Psoas muscle (tissue), 8 donors: ENCODE results near the gene KCNMB2. TPM values are rescaled to one million over a fixed set of nuclear protein-coding genes. Genes with fewer than 3 reads are reported as not detected.

ENCODE experiments used
- ATAC-seq, 4 donors: fragments of 200-7000 bp; cut with Tn5 transposase; one replicate each; pipeline ENCODE4 v1.9.1; 2020; ENCODE audit warnings: moderate library complexity in 3 of 4, mild to moderate bottlenecking in 2 of 4
- DNase-seq, 2 donors: peaks; one replicate each; pipeline ENCODE4 v3.0.0-alpha.2; 2020
- H3K27ac ChIP-seq: fragments of 200-600 bp; one replicate; pipeline ENCODE4 v1.8.0; 2022
- H3K27me3 ChIP-seq, 3 donors: fragments of 200-600 bp in 1 of 3; one replicate each; pipeline versions ENCODE4 v1.6.1 to v1.8.0; 2013 to 2022; ENCODE audit warnings: low read length in 2 of 3, mild to moderate bottlenecking in 2 of 3, moderate library complexity in 1 of 3; ENCODE audit not compliant: insufficient read depth in 3 of 3
- H3K36me3 ChIP-seq, 2 donors: fragments of 200-600 bp in 1 of 2; one replicate each; pipeline versions ENCODE4 v1.6.1 to v1.8.0; 2013 to 2022; ENCODE audit warnings: low read depth in 1 of 2, mild to moderate bottlenecking in 1 of 2, moderate library complexity in 1 of 2; ENCODE audit not compliant: insufficient read depth in 1 of 2
- H3K4me1 ChIP-seq: fragments of 200-600 bp; one replicate; pipeline ENCODE4 v1.8.0; 2022
- H3K4me3 ChIP-seq: fragments of 200-600 bp; one replicate; pipeline ENCODE4 v1.8.0; 2022; ENCODE audit warnings: mild to moderate bottlenecking
- H3K9me3 ChIP-seq: fragments of 200-600 bp; one replicate; pipeline ENCODE4 v1.8.0; 2022
- CTCF ChIP-seq: fragments of 200-600 bp; IDR thresholded peaks from one replicate; pipeline ENCODE4 v1.8.0; 2022; ENCODE audit warnings: antibody characterized with exemption
- WGBS, 3 donors: extraction: QIAGEN DNeasy Blood & Tissue Kit; methylation state at CpG; one replicate each; pipeline versions ENCODE4 v1.1.6 to v1.1.7; 2013; 5-methylcytosine and 5-hydroxymethylcytosine counted together
- intact Hi-C, 2 donors: fragments of 100-400 bp; cut with DNase I; formaldehyde crosslinking; loops; one replicate each; pipeline versions ENCODE4 v1.11.0 to v1.14.2; 2022
- polyA plus RNA-seq, 3 donors: library from polyadenylated mRNA; stranded (reverse); fragments of 200-250 nt; gene quantifications; one replicate each; pipeline ENCODE4 v1.2.3, GENCODE V29; 2013
- total RNA-seq, 4 donors: library from RNA; stranded (reverse); fragmentation: NEBNext Ultra II Directional in 2 of 4; extraction: Animal tissue kit (Norgen Biotek cat#: 25700) in 2 of 4; gene quantifications; one replicate each; pipeline versions ENCODE4 v1.2.1 to v1.2.4, GENCODE V29; 2021 to 2023
- donor health status: healthy with polysubstance abuse.
- donor health status: DM: no; HTN: no; CAD: no; lungs with moderate emphysema.
- donor health status: Bipolar disorder and iron deficiency.
- donor health status: healthy.
- donor health status: DM: yes; HTN: yes; CAD: no.
- donor health status: DM: no; HTN: no; CAD: no.
- donor health status: DM: no; HTN: no; CAD: no.
- donor health status: DM: yes; HTN: yes; CAD: no.

The KCNMB2 gene
- total and polyA plus RNA-seq, 7 donors: not detected

GRCh38 chr3:178504128-178504527 lies 32.1 kb upstream of the KCNMB2 start:
- Histone ChIP-seq H3K27me3 (peaks cover 0 to 3% (median 0%) of the 10 kb centered on the region in 3 donors), H3K4me3 (no peak overlapping the region), H3K36me3 (no peaks in the 10 kb centered on the region), H3K27ac (no peak overlapping the region), H3K9me3 (no peaks in the 10 kb centered on the region), H3K4me1 (no peaks in the 10 kb centered on the region)
- DNase-seq (no peak), ATAC-seq (no peak)
- WGBS, 3 donors: 51 to 60% (median 51%) methylated on average over 2 of the region's 2 CpGs
- no peak for TF ChIP-seq CTCF
- intact Hi-C loops: no loop called here

- intact Hi-C loops: no loop called here
- no peak for ATAC-seq
- TF ChIP-seq CTCF: no peak
Measured at GRCh38 chr3:178505832-178506231, 30.4 kb upstream of the KCNMB2 start.

GRCh38 chr3:178507507-178508442 lies 28.5 kb upstream of the KCNMB2 start:
- H3K4me3 ChIP-seq: no peak overlapping the region
- 45 to 50% (median 48%) methylated on average over 5 of the region's 5 CpGs for WGBS, 3 donors
- no peaks in the 10 kb centered on the region for H3K9me3 ChIP-seq
- intact Hi-C loops: no loop called here
- no peak for TF ChIP-seq CTCF
- H3K27ac ChIP-seq: no peak overlapping the region
- ATAC-seq: no peak
- H3K36me3 ChIP-seq: no peaks in the 10 kb centered on the region
- no peaks in the 10 kb centered on the region for H3K4me1 ChIP-seq
- DNase-seq: no peak
- peaks cover 0 to under 1% (median 0%) of the 10 kb centered on the region in 3 donors for H3K27me3 ChIP-seq

More at GRCh38 chr3:178505832-178506231, 30.4 kb upstream of the KCNMB2 start:
- Histone ChIP-seq H3K27ac (no peak overlapping the region), H3K36me3 (no peaks in the 10 kb centered on the region), H3K4me1 (no peaks in the 10 kb centered on the region), H3K4me3 (no peak overlapping the region), H3K9me3 (no peaks in the 10 kb centered on the region), H3K27me3 (peaks cover 0 to 3% (median 0%) of the 10 kb centered on the region in 3 donors)
- DNase-seq: no peak
- 81 to 87% (median 81%) methylated on average over 3 of the region's 3 CpGs for WGBS, 3 donors

- Histone ChIP-seq H3K4me1 (no peaks in the 10 kb centered on the region), H3K36me3 (no peaks in the 10 kb centered on the region), H3K9me3 (no peaks in the 10 kb centered on the region), H3K27me3 (no peaks in the 10 kb centered on the region), H3K4me3 (no peak overlapping the region), H3K27ac (no peak overlapping the region)
- intact Hi-C loops: no loop called here
- DNase-seq: no peak
- WGBS, 3 donors: 73 to 78% (median 73%) methylated on average over 2 of the region's 2 CpGs
- no peak for TF ChIP-seq CTCF
- ATAC-seq: no peak
Measured at GRCh38 chr3:178508443-178508825, 27.8 kb upstream of the KCNMB2 start.
